ENCODE measurements around the gene AP3S1.

Gene AP3S1

GRCh38 chr5:115940080-115940810, 98.5 kb downstream of the AP3S1 start:
- DNase-seq (ENCODE audit: low spot score): no peak

GRCh38 chr5:115941051-115941675, 99.4 kb downstream of the AP3S1 start:
- DNase-seq (ENCODE audit: low spot score): no peak

- no peak for DNase-seq (ENCODE audit: low spot score)
Measured at GRCh38 chr5:115944501-115944900, 102.8 kb downstream of the AP3S1 start.

GRCh38 chr5:115946655-115947054, 104.9 kb downstream of the AP3S1 start:
- DNase-seq (ENCODE audit: low spot score): no peak

- DNase-seq (ENCODE audit: low spot score): no peak
Measured at GRCh38 chr5:115947260-115947659, 105.5 kb downstream of the AP3S1 start.

- DNase-seq (ENCODE audit: low spot score): no peak
Measured at GRCh38 chr5:115948091-115948534, 106.4 kb downstream of the AP3S1 start.

- no peak for DNase-seq (ENCODE audit: low spot score)
Measured at GRCh38 chr5:115949096-115949495, 107.4 kb downstream of the AP3S1 start.

- DNase-seq (ENCODE audit: low spot score): no peak
Measured at GRCh38 chr5:115952588-115952987, 110.9 kb downstream of the AP3S1 start.

GRCh38 chr5:115954144-115954543, 112.4 kb downstream of the AP3S1 start:
- DNase-seq (ENCODE audit: low spot score): no peak

GRCh38 chr5:115956957-115957356, 115.2 kb downstream of the AP3S1 start:
- no peak for DNase-seq (ENCODE audit: low spot score)

- DNase-seq (ENCODE audit: low spot score): no peak
Measured at GRCh38 chr5:115961381-115962238, 119.9 kb downstream of the AP3S1 start.

- DNase-seq (ENCODE audit: low spot score): no peak
Measured at GRCh38 chr5:115962239-115962564, 120.5 kb downstream of the AP3S1 start, which contains the start of gene LVRN. TSS of gene LVRN (plus strand) at chr5:115962475. CDS start at chr5:115962618, 143 bp downstream.

- no peak for DNase-seq (ENCODE audit: low spot score)
Measured at GRCh38 chr5:115962565-115963402, 121.0 kb downstream of the AP3S1 start.

GRCh38 chr5:115963566-115963965, 121.8 kb downstream of the AP3S1 start:
- DNase-seq (ENCODE audit: low spot score): no peak

Data from activated CD4-positive, alpha-beta T cell treated with anti-CD3 and anti-CD28 coated beads, Interleukin-2, Interleukin-4, amounts not matched to agents 100 ng/mL and 50 ng/mL, durations not matched to agents 16 hours and 8 hours (primary cell).